ENCODE measurements around the gene CDKAL1. TPM values are rescaled to one million over a fixed set of nuclear protein-coding genes. Genes with fewer than 3 reads are reported as not detected.

The CDKAL1 gene
- total RNA-seq, 4 donors from 2014 or later = 11.8 to 21.4 (median 13.8) TPM

GRCh38 chr6:20943040-20943627, 408.9 kb downstream of the CDKAL1 start:
- no peak for TF ChIP-seq CTCF (IDR thresholded peaks at IDR 0.05)
- no peak for DNase-seq (ENCODE audit: low spot score)
- ATAC-seq (ENCODE audit: low FRiP score) = no peak

GRCh38 chr6:20943922-20944321, 409.7 kb downstream of the CDKAL1 start:
- DNase-seq (ENCODE audit: low spot score) = no peak
- TF ChIP-seq CTCF (IDR thresholded peaks at IDR 0.05) = no peak
- ATAC-seq (ENCODE audit: low FRiP score) = no peak

DNA sequence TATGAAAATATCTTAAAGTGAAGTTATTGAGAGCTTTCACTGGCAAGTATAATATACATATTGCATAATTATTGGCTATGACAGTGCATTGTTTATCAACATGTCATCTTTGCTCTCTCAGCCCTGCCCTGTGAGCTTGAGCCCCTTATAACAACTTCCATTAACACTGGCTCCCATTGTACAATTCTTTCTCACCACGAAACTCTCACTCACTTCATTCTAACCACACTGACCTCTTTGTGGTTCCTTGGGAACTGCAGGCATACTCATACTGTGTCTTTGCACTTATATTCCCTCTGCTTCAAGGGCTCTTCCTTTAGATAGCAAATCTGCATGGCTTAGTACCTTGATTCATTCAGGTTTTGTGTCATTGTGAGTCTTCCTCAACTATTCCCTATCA, 411.8 kb downstream of the CDKAL1 start:
- no peak for TF ChIP-seq CTCF (IDR thresholded peaks at IDR 0.05)
- no peak for ATAC-seq (ENCODE audit: low FRiP score)

GRCh38 chr6:20946890-20947289, 412.6 kb downstream of the CDKAL1 start:
- no peak for ATAC-seq (ENCODE audit: low FRiP score)
- no peak for DNase-seq (ENCODE audit: low spot score)
- no peak for TF ChIP-seq CTCF (IDR thresholded peaks at IDR 0.05)

More for the DNA sequence above, 411.8 kb downstream of the CDKAL1 start:
- DNase-seq (ENCODE audit: low spot score) = no peak

DNA sequence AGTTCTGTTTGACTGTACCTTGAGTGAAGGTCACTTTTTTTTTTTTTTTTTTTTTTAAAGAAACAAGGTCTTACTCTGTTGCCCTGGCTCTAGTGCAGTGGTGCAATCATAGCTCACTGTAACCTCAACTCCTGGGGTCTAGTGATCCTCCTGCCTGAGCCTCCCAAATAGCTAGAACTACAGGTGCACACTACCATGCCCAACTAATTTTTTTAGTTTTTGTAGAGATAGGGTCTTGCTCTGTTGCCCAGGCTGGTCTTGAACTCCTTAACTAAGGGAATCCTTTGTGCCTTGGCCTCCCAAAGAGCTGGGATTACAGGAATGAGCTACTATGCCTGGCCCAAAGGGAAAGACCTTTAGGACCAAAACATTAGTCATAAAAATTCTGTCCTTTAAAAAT, 413.7 kb downstream of the CDKAL1 start:
- DNase-seq (ENCODE audit: low spot score) (no peak), ATAC-seq (ENCODE audit: low FRiP score) (no peak)
- TF ChIP-seq CTCF (IDR thresholded peaks at IDR 0.05) = no peak

- DNase-seq (ENCODE audit: low spot score) (no peak), ATAC-seq (ENCODE audit: low FRiP score) (no peak)
- TF ChIP-seq CTCF (IDR thresholded peaks at IDR 0.05) = no peak
These were observed 414.3 kb downstream of the CDKAL1 start for GRCh38 chr6:20948556-20948955.

- ATAC-seq (ENCODE audit: low FRiP score) = no peak
- DNase-seq (ENCODE audit: low spot score) = no peak
- no peak for TF ChIP-seq CTCF (IDR thresholded peaks at IDR 0.05)
These were observed 414.9 kb downstream of the CDKAL1 start for GRCh38 chr6:20949138-20949537.

Measured in omental fat pad (tissue), 4 donors.